ENCODE results near the gene TSEN54.
"Not testable (repeated sequence)": the region's sequence is repeated elsewhere in the genome, so short reads cannot be mapped to it uniquely, and the experiment has no call there.

- not testable (repeated sequence) for TF ChIP-seq CTCF, POLR2A (IDR thresholded peaks at IDR 0.05)
Observed at GRCh38 chr17:75477490-75477862, 38.9 kb upstream of the TSEN54 start.

Data from thyroid gland (tissue), 4 donors.